CD4-positive, CD25-positive, alpha-beta regulatory T cell (primary cell): Measurements from ENCODE around the gene WAPL. TPM values are rescaled to one million over a fixed set of nuclear protein-coding genes. Genes with fewer than 3 reads are reported as not detected.
A peak's percentile ranks its signal among the peaks of the same experiment; 100 is the strongest.
"Not testable (repeated sequence)": the region's sequence is repeated elsewhere in the genome, so short reads cannot be mapped to it uniquely, and the experiment has no call there.

Experiments used
- ATAC-seq, 2 donors: fragments of 150-1000 bp; cut with Tn5 transposase; one replicate each; pipeline ENCODE4 v1.10.0; 2021; ENCODE audit warnings: low read depth in 2 of 2, moderate number of reproducible peaks in 2 of 2, moderate library complexity in 1 of 2
- DNase-seq, 3 donors: peaks; one replicate each; pipeline versions ENCODE4 v3.0.0 to v3.0.0-alpha.2; 2012 to 2022; ENCODE audit warnings: mixed read lengths in 1 of 3
- H3K27ac ChIP-seq: one replicate; pipeline ENCODE4 v1.7.0; 2013; ENCODE audit warnings: mild to moderate bottlenecking, low read length; ENCODE audit not compliant: insufficient read depth, poor library complexity, severe bottlenecking
- H3K27me3 ChIP-seq: one replicate; pipeline ENCODE4 v1.7.0; 2013; ENCODE audit warnings: low read length; ENCODE audit not compliant: control insufficient read depth, insufficient read depth
- H3K36me3 ChIP-seq: one replicate; pipeline ENCODE4 v1.7.0; 2013; ENCODE audit warnings: mild to moderate bottlenecking, low read length, moderate library complexity; ENCODE audit not compliant: control insufficient read depth, insufficient read depth
- H3K4me1 ChIP-seq: 2 replicates; pipeline ENCODE4 v1.7.0; 2013; ENCODE audit warnings: mild to moderate bottlenecking, low read length; ENCODE audit not compliant: insufficient read depth, control insufficient read depth, poor library complexity, severe bottlenecking
- H3K4me3 ChIP-seq: one replicate; pipeline ENCODE4 v1.7.0; 2013; ENCODE audit warnings: low read depth, mild to moderate bottlenecking, low read length, moderate library complexity
- H3K9me3 ChIP-seq, 2 experiments: 1 replicate in 1 of 2; 2 replicates in 1 of 2; pipeline ENCODE4 v1.7.0; 2013; ENCODE audit warnings: low read length in 2 of 2, mild to moderate bottlenecking in 1 of 2, moderate library complexity in 1 of 2; ENCODE audit not compliant: control insufficient read depth in 2 of 2
- H3K27ac Mint-ChIP-seq, 3 donors: one replicate each; pipeline ENCODE4 v1.8.0; 2020 to 2022; ENCODE audit warnings: mild to moderate bottlenecking in 3 of 3, mixed read lengths in 3 of 3, moderate library complexity in 2 of 3
- H3K27me3 Mint-ChIP-seq: one replicate; pipeline ENCODE4 v1.8.0; 2022; ENCODE audit warnings: mild to moderate bottlenecking, mixed read lengths
- H3K36me3 Mint-ChIP-seq: one replicate; pipeline ENCODE4 v1.8.0; 2020; ENCODE audit warnings: mixed read lengths
- H3K4me1 Mint-ChIP-seq, 4 donors: one replicate each; pipeline ENCODE4 v1.8.0; 2020 to 2022; ENCODE audit warnings: mixed read lengths in 4 of 4, mild to moderate bottlenecking in 1 of 4
- H3K4me3 Mint-ChIP-seq, 4 donors: one replicate each; pipeline ENCODE4 v1.8.0; 2020 to 2022; ENCODE audit warnings: mild to moderate bottlenecking in 4 of 4, mixed read lengths in 4 of 4, moderate library complexity in 3 of 4
- H3K9me3 Mint-ChIP-seq, 7 donors: one replicate each; pipeline ENCODE4 v1.8.0; 2020 to 2022; ENCODE audit warnings: mixed read lengths in 7 of 7, mild to moderate bottlenecking in 3 of 7, moderate library complexity in 2 of 7
- polyA plus RNA-seq, 4 donors: library from polyadenylated mRNA; unstranded; fragments of 300-500 nt; fragmentation: Illumina TruSeq; gene quantifications; one replicate each; pipeline ENCODE4 v1.2.3, GENCODE V29; 2021
- total RNA-seq: library from RNA; stranded (reverse); gene quantifications from one replicate; pipeline ENCODE4 v1.2.3, GENCODE V29; 2022

WAPL gene
- total RNA-seq: 54.3 TPM
- polyA plus RNA-seq: 10 to 100 TPM; 33.3 to 40.9 (median 36.2) TPM

GRCh38 chr10:86521678-86522509, at the start of gene WAPL:
TSS of gene WAPL (minus strand) at chr10:86521792. CDS start at chr10:86518069, 3,723 bp downstream.
- peak within 1 kb of the TSS; percentile 92 for H3K4me3 ChIP-seq
- no peaks in the 10 kb centered on the region for H3K27me3 ChIP-seq
- DNase-seq: peak; percentile 92 to 95 (median 94)
- peaks cover 7% of the 10 kb centered on the region for H3K36me3 ChIP-seq
- peak; percentile 96 for ATAC-seq
- Mint-ChIP-seq H3K27ac (peak within 1 kb of the TSS; percentile 92 to 99 (median 97)), H3K36me3 (peaks cover 8% of the 10 kb centered on the region), H3K4me3 (peak within 1 kb of the TSS; percentile 87 to 97 (median 94)), H3K9me3 (no peaks in the 10 kb centered on the region), H3K27me3 (no peaks in the 10 kb centered on the region), H3K4me1 (peaks cover 39 to 70% (median 50%) of the 10 kb centered on the region in 4 donors)
- H3K27ac ChIP-seq: peak within 1 kb of the TSS; percentile 90
- peaks cover 42% of the 10 kb centered on the region for H3K4me1 ChIP-seq
- no peaks in the 10 kb centered on the region for H3K9me3 ChIP-seq

- Mint-ChIP-seq H3K27me3 (peaks cover 10% of the 10 kb centered on the region), H3K4me3 (no peak overlapping the region), H3K27ac (no peak overlapping the region), H3K4me1 (no peaks in the 10 kb centered on the region), H3K36me3 (peaks cover 3% of the 10 kb centered on the region), H3K9me3 (peaks cover 0 to 8% (median 4%) of the 10 kb centered on the region in 7 donors)
- DNase-seq (no peak), ATAC-seq (no peak)
- Histone ChIP-seq H3K36me3 (no peaks in the 10 kb centered on the region), H3K4me3 (no peak overlapping the region), H3K9me3 (no peaks in the 10 kb centered on the region), H3K27ac (no peak overlapping the region), H3K27me3 (no peaks in the 10 kb centered on the region), H3K4me1 (no peaks in the 10 kb centered on the region)
Observed at GRCh38 chr10:86569335-86569734, 47.7 kb upstream of the WAPL start.

- not testable (repeated sequence) for H3K9me3 Mint-ChIP-seq, ATAC-seq, H3K27ac ChIP-seq, H3K9me3 ChIP-seq, DNase-seq, H3K4me3 ChIP-seq, H3K36me3 Mint-ChIP-seq, H3K4me3 Mint-ChIP-seq, H3K36me3 ChIP-seq, H3K4me1 ChIP-seq, H3K27me3 Mint-ChIP-seq, H3K4me1 Mint-ChIP-seq, H3K27ac Mint-ChIP-seq, H3K27me3 ChIP-seq
Observed at GRCh38 chr10:86566518-86566917, 44.9 kb upstream of the WAPL start.

- H3K9me3 ChIP-seq, DNase-seq: not testable (repeated sequence)
Observed at GRCh38 chr10:86563338-86563737, 41.7 kb upstream of the WAPL start.

GRCh38 chr10:86558695-86559094, 37.1 kb upstream of the WAPL start:
- not testable (repeated sequence) for H3K4me3 Mint-ChIP-seq, H3K4me1 ChIP-seq, H3K27ac Mint-ChIP-seq, H3K36me3 ChIP-seq, H3K27me3 Mint-ChIP-seq, H3K4me3 ChIP-seq, H3K9me3 Mint-ChIP-seq, H3K9me3 ChIP-seq, ATAC-seq, H3K36me3 Mint-ChIP-seq, H3K27me3 ChIP-seq, H3K27ac ChIP-seq, DNase-seq, H3K4me1 Mint-ChIP-seq

More at GRCh38 chr10:86563338-86563737, 41.7 kb upstream of the WAPL start:
- not testable (repeated sequence) for H3K4me3 Mint-ChIP-seq, H3K4me3 ChIP-seq, H3K9me3 Mint-ChIP-seq, H3K27me3 Mint-ChIP-seq, ATAC-seq, H3K4me1 Mint-ChIP-seq, H3K27ac ChIP-seq, H3K27ac Mint-ChIP-seq, H3K36me3 Mint-ChIP-seq, H3K36me3 ChIP-seq, H3K4me1 ChIP-seq, H3K27me3 ChIP-seq

- Mint-ChIP-seq H3K27ac (no peak overlapping the region), H3K4me1 (no peaks in the 10 kb centered on the region), H3K27me3 (peaks cover 5% of the 10 kb centered on the region), H3K4me3 (no peak overlapping the region), H3K36me3 (no peaks in the 10 kb centered on the region), H3K9me3 (no peaks in the 10 kb centered on the region)
- Histone ChIP-seq H3K4me1 (no peaks in the 10 kb centered on the region), H3K36me3 (no peaks in the 10 kb centered on the region), H3K9me3 (no peaks in the 10 kb centered on the region), H3K27ac (no peak overlapping the region), H3K27me3 (no peaks in the 10 kb centered on the region), H3K4me3 (no peak overlapping the region)
- no peak for ATAC-seq
- DNase-seq: no peak
Observed at GRCh38 chr10:86556933-86557649, 35.5 kb upstream of the WAPL start.

GRCh38 chr10:86556532-86556931, 34.9 kb upstream of the WAPL start:
- DNase-seq (no peak), ATAC-seq (no peak)
- Mint-ChIP-seq H3K27me3 (peaks cover 5% of the 10 kb centered on the region), H3K27ac (no peak overlapping the region), H3K4me3 (no peak overlapping the region), H3K9me3 (no peaks in the 10 kb centered on the region), H3K4me1 (no peaks in the 10 kb centered on the region), H3K36me3 (no peaks in the 10 kb centered on the region)
- Histone ChIP-seq H3K9me3 (no peaks in the 10 kb centered on the region), H3K4me3 (no peak overlapping the region), H3K27me3 (no peaks in the 10 kb centered on the region), H3K27ac (no peak overlapping the region), H3K36me3 (no peaks in the 10 kb centered on the region), H3K4me1 (no peaks in the 10 kb centered on the region)
